HEK293 (cell line): ENCODE measurements around the gene PLEKHM1.
A peak's percentile ranks its signal among the peaks of the same experiment; 100 is the strongest.
"Not testable (repeated sequence)": the region's sequence is repeated elsewhere in the genome, so short reads cannot be mapped to it uniquely, and the experiment has no call there.

Experiments
- CTCF ChIA-PET: fragments of 350-600 bp; formaldehyde crosslinking; extraction: SDS; loops from one replicate; lab custom pipeline; 2021; ENCODE audit warnings: antibody characterized with exemption; lab: Yijun Ruan, JAX
- POLR2A ChIA-PET: fragments of 300-600 bp; formaldehyde crosslinking; extraction: SDS; loops from one replicate; lab custom pipeline; 2020; ENCODE audit warnings: antibody characterized with exemption, inconsistent platforms; lab: Yijun Ruan, JAX
- H3K27ac ChIP-seq: fragments of 200-500 bp; sonication (Bioruptor generic); 2 replicates; pipeline ENCODE4 v1.5.1; 2014; ENCODE audit warnings: low read depth, low read length, control low read depth, inconsistent platforms; ENCODE audit errors: extremely low read depth
- H3K36me3 ChIP-seq, 2 experiments: fragments of 200-500 bp in 1 of 2; sonication (Bioruptor generic) in 1 of 2; 1 replicate in 1 of 2; 2 replicates in 1 of 2; pipeline ENCODE4 v1.5.1; 2014 to 2017; ENCODE audit warnings: inconsistent platforms in 2 of 2, low read length in 2 of 2; ENCODE audit not compliant: control insufficient read depth in 2 of 2, insufficient read depth in 1 of 2
- H3K4me1 ChIP-seq: fragments of 200-500 bp; sonication (Bioruptor generic); 2 replicates; pipeline ENCODE4 v1.5.1; 2014; ENCODE audit warnings: mild to moderate bottlenecking, low read length, inconsistent platforms; ENCODE audit not compliant: control insufficient read depth, insufficient read depth
- H3K4me3 ChIP-seq: 2 replicates; pipeline ENCODE4 v1.5.1; 2011; ENCODE audit warnings: low read depth, mild to moderate bottlenecking, control low read depth, low read length, moderate library complexity
- H3K9me3 ChIP-seq: fragments of 200-500 bp; sonication (Bioruptor generic); 2 replicates; pipeline ENCODE4 v1.5.1; 2014; ENCODE audit warnings: low read depth, low read length, inconsistent platforms; ENCODE audit not compliant: control insufficient read depth, insufficient read depth
- GLIS2 ChIP-seq: fragments of 450-650 bp; formaldehyde crosslinking; IDR thresholded peaks from 2 replicates; pipeline ENCODE4 v1.5.1; 2016; ENCODE audit warnings: missing biosample characterization, missing genetic modification characterization
- KLF1 ChIP-seq: fragments of 450-650 bp; formaldehyde crosslinking; IDR thresholded peaks from 2 replicates; pipeline ENCODE4 v1.5.1; 2016; ENCODE audit warnings: missing biosample characterization, missing genetic modification characterization
- SP7 ChIP-seq: fragments of 450-650 bp; formaldehyde crosslinking; IDR thresholded peaks from 2 replicates; pipeline ENCODE4 v1.5.1; 2016; ENCODE audit warnings: missing biosample characterization, missing genetic modification characterization
- ZNF600 ChIP-seq: fragments of 450-650 bp; formaldehyde crosslinking; IDR thresholded peaks from 2 replicates; pipeline ENCODE4 v1.5.1; 2016; ENCODE audit warnings: missing biosample characterization, missing genetic modification characterization
- TF ChIP-seq, protein P1 (sequence below): fragments of 450-650 bp; formaldehyde crosslinking; IDR thresholded peaks from 2 replicates; pipeline ENCODE4 v1.5.1; 2016; ENCODE audit warnings: missing biosample characterization, missing genetic modification characterization
- TF ChIP-seq, protein P2 (sequence below): fragments of 450-650 bp; formaldehyde crosslinking; IDR thresholded peaks from 2 replicates; pipeline ENCODE4 v1.5.1; 2017; ENCODE audit warnings: missing biosample characterization, mild to moderate bottlenecking, missing genetic modification characterization, moderate library complexity
- TF ChIP-seq, protein P3 (sequence below): fragments of 450-650 bp; formaldehyde crosslinking; IDR thresholded peaks from 2 replicates; pipeline ENCODE4 v1.5.1; 2016; ENCODE audit warnings: missing biosample characterization, missing genetic modification characterization

Gene PLEKHM1

DNA sequence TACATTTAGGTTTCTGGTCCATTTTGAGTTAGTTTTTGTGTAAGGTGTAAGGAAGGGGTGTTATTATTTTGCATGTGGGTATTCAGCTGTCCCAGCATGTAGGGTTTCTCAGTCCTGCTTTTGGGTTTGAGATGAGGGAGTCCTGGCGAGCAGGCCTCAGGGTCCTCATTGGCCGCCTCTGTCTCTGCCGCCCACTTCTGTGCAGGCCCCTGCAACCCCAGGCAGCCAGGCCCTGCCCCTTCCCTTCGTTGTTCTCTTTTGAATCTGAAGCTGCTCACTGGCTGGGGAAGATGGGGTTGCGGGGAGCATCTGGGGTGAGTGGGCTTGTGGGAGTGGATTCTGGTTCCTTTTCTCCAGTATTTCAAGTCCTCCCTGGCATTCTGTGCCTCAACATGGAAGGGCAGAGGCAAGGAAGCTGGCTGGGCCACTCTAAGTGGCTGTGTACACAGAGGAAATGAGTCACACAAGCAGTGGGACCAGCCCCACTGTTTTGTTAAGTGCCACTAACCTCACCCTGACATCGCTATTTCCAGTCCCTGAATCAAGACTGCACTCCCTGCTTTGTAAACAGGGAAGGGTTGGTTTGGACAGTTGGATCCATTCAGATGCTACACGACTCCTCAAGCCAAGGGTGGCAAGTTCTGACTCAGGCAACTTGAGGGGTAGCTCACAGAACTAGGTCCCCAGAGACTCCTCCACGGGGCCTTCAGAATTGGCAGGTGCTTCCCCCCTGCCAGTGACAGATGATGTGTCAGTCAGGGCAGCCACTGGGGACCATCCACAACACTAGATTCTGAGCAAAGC lies 28.8 kb downstream of the PLEKHM1 start (continued):
- TF ChIP-seq ZNF600 (peak; percentile 79), SP7 (tag by site-specific recombination) (peak; percentile 76), GLIS2 (peak; percentile 80), KLF1 (tag by site-specific recombination) (peak; percentile 73)
- TF ChIP-seq, protein P1, sequence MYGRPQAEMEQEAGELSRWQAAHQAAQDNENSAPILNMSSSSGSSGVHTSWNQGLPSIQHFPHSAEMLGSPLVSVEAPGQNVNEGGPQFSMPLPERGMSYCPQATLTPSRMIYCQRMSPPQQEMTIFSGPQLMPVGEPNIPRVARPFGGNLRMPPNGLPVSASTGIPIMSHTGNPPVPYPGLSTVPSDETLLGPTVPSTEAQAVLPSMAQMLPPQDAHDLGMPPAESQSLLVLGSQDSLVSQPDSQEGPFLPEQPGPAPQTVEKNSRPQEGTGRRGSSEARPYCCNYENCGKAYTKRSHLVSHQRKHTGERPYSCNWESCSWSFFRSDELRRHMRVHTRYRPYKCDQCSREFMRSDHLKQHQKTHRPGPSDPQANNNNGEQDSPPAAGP (tag by site-specific recombination), result peak; percentile 93
- TF ChIP-seq, protein P2, sequence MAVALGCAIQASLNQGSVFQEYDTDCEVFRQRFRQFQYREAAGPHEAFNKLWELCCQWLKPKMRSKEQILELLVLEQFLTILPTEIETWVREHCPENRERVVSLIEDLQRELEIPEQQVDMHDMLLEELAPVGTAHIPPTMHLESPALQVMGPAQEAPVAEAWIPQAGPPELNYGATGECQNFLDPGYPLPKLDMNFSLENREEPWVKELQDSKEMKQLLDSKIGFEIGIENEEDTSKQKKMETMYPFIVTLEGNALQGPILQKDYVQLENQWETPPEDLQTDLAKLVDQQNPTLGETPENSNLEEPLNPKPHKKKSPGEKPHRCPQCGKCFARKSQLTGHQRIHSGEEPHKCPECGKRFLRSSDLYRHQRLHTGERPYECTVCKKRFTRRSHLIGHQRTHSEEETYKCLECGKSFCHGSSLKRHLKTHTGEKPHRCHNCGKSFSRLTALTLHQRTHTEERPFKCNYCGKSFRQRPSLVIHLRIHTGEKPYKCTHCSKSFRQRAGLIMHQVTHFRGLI (tag by site-specific recombination), result peak; percentile 48; the same call in 1 of the 2 replicates
- TF ChIP-seq, protein P3, sequence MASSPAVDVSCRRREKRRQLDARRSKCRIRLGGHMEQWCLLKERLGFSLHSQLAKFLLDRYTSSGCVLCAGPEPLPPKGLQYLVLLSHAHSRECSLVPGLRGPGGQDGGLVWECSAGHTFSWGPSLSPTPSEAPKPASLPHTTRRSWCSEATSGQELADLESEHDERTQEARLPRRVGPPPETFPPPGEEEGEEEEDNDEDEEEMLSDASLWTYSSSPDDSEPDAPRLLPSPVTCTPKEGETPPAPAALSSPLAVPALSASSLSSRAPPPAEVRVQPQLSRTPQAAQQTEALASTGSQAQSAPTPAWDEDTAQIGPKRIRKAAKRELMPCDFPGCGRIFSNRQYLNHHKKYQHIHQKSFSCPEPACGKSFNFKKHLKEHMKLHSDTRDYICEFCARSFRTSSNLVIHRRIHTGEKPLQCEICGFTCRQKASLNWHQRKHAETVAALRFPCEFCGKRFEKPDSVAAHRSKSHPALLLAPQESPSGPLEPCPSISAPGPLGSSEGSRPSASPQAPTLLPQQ (tag by site-specific recombination), result peak; percentile 89

DNA sequence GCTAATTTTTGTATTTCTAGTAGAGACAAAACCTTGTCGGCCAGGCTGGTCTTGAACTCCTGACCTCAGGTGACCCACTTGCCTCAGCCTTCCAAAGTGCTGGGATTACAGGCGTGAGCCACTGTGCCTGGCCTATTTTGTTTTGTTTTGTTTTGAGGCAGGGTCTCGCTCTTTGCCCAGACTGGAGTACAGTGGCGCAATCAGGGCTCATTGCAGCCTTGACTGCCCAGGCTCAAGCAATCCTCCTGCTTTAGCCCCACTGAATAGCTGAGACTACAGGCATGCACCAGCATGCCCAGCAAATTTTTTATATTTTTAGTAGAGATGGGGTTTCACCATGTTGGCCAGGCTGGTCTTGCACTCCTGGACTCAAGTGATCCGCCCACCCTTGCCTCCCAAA lies 30.1 kb downstream of the PLEKHM1 start:
- H3K27ac ChIP-seq, H3K36me3 ChIP-seq, CTCF ChIA-PET, POLR2A ChIA-PET, H3K4me1 ChIP-seq, H3K4me3 ChIP-seq, H3K9me3 ChIP-seq: not testable (repeated sequence)

DNA sequence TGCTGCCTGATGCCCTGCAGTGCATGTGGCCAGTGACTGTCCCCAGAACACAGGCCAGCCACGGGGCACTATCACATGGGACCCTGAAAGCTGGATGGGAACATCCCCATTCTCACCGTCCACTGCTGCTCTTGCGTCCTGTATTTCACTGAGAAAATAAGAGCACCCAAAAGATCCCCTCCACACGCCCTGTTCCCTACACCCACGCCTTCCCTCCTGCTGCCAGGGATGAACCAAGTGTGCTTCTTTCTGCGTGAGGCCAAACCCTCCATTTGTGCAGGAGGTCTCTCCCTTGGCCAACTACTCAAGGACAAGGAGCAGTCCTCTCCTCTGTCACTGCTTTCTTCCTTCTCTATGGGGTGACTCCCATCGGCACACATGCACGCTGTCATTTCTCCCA lies 36.2 kb downstream of the PLEKHM1 start:
- POLR2A ChIA-PET, CTCF ChIA-PET, H3K4me3 ChIP-seq, H3K9me3 ChIP-seq, H3K4me1 ChIP-seq, H3K27ac ChIP-seq: not testable (repeated sequence)
- H3K36me3 ChIP-seq, result peaks cover 0 to 14% of the 10 kb centered on the region in 2 experiments; a peak in 2 of 3 replicates

DNA sequence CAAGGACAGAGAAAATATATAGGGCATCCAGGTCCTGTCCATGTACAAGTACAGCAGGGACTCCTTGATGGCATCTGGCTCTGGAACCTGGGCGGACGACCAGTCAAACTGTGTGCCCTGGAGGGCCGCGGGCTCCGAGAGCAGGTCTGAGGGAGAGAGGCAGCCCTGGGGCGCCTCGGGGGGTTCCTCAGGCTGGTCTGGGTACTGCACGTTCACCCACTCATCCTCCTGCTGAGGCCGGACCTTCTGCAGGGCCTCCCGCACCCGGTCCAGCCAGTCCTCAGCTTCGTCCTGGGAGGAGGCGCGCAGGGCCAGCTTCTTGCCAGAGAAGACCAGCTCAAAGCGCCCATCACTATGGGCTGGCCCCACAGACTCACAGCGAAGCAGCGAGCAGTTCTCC lies 36.8 kb downstream of the PLEKHM1 start:
- CTCF ChIA-PET, POLR2A ChIA-PET: not testable (repeated sequence)

DNA sequence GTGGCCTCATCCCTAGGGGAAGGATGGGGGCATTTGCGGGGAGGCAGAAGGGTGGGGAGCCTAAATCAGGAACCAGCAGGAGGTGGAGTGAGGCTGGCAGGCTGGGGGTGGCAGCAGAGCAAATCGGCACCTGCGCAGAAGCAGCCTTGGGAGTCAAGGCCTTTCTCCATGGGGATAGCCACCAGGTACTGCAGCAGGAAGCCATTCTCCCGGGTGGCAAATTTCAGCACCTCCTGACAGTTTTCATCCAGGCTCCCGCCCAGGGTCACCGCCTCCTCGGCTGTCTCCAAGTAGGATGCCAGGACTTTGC lies 37.3 kb downstream of the PLEKHM1 start:
- H3K27ac ChIP-seq, H3K9me3 ChIP-seq, H3K4me1 ChIP-seq, CTCF ChIA-PET, H3K4me3 ChIP-seq, POLR2A ChIA-PET: not testable (repeated sequence)
- peaks cover 0 to 15% of the 10 kb centered on the region in 2 experiments; a peak in 2 of 3 replicates for H3K36me3 ChIP-seq

More for the DNA sequence above, 36.8 kb downstream of the PLEKHM1 start:
- not testable (repeated sequence) for H3K27ac ChIP-seq, H3K9me3 ChIP-seq, H3K4me3 ChIP-seq, H3K4me1 ChIP-seq
- peaks cover 0 to 15% of the 10 kb centered on the region in 2 experiments; a peak in 2 of 3 replicates for H3K36me3 ChIP-seq

DNA sequence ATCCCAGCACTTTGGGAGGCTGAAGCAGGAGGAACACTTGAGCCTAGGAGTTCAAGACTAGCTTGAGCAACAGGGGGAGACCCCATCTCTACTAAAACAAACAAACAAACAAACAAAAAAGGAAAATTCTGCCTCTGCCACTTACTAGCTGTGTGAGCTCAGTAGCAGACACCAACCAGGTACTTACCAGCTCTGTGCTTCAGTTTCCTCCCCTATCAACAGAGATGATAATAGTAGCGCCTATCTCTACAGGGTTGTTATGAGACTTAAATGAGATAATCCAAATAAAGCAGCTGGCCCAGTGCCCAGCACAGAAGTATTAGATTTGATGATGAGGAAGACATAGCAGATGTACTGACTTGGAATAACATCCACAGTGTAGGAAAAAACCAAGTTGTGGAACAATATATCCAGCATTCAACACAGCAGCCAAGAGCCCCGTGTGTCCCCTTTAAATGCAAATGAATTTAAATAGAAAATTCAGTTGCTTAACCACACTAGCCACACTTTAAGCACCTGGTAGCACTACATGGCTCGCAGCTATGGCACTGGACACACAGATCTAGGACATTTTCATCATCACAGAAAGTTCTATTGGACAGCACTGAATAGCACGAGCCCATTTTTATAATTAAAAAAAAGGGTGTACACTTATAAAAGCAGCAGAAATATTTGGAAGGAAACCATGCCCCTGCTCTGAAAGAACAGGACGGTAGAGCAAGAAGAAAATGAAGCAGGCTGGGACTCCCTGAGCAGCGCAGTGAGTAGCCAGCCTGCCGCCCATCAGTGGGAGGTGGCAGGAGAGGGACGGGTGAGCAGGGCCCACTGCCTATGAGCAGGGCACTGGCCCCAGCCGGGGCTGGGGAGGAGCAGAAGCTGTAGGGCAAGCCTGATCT lies 37.9 kb downstream of the PLEKHM1 start:
- CTCF ChIA-PET, H3K27ac ChIP-seq, H3K4me1 ChIP-seq, H3K4me3 ChIP-seq, POLR2A ChIA-PET, H3K9me3 ChIP-seq: not testable (repeated sequence)
- peaks cover 0 to 15% of the 10 kb centered on the region in 2 experiments; a peak in 2 of 3 replicates for H3K36me3 ChIP-seq

DNA sequence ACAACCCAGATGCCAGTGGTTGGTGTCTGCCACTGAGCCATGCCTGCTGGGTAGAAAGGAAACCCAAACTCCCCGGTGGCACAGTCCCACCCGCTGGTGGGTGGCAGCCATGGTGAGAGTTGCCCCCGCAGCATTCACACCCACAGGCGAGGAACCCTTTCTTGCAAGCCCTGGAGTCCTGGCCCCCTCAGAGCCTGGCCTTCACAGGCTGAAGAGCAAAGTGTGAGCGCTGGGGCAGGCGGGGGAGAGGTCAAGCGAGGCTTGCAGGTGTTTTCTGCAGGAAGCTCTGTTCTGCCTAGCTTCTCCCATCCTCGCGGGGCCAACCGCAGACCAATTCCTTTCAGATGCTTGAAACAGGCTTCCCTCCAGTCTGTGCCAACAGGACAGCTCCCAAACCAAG lies 38.9 kb downstream of the PLEKHM1 start:
- POLR2A ChIA-PET, H3K4me1 ChIP-seq, H3K9me3 ChIP-seq, CTCF ChIA-PET, H3K27ac ChIP-seq, H3K4me3 ChIP-seq: not testable (repeated sequence)
- peaks cover 0 to 15% of the 10 kb centered on the region in 2 experiments; a peak in 2 of 3 replicates for H3K36me3 ChIP-seq
